ENCODE measurements around the gene PALS1.
"Not testable (repeated sequence)": the region's sequence is repeated elsewhere in the genome, so short reads cannot be mapped to it uniquely, and the experiment has no call there.

PALS1 gene

GRCh38 chr14:67257906-67258305 is 16.7 kb downstream of the PALS1 start:
- no peak for DNase-seq (ENCODE audit: low read depth in 1 of 2, low spot score in 1 of 2)

- DNase-seq (ENCODE audit: low read depth in 1 of 2, low spot score in 1 of 2), result no peak
Observed at GRCh38 chr14:67260965-67261364, 19.7 kb downstream of the PALS1 start.

- DNase-seq (ENCODE audit: low read depth in 1 of 2, low spot score in 1 of 2), result no peak
Observed at GRCh38 chr14:67263499-67264149, 22.4 kb downstream of the PALS1 start.

GRCh38 chr14:67265131-67265530 is 23.9 kb downstream of the PALS1 start:
- no peak for DNase-seq (ENCODE audit: low read depth in 1 of 2, low spot score in 1 of 2)

- DNase-seq (ENCODE audit: low read depth in 1 of 2, low spot score in 1 of 2), result no peak
Observed at GRCh38 chr14:67267576-67268328, 26.5 kb downstream of the PALS1 start.

GRCh38 chr14:67268426-67269150 is 27.4 kb downstream of the PALS1 start:
- no peak for DNase-seq (ENCODE audit: low read depth in 1 of 2, low spot score in 1 of 2)

- no peak for DNase-seq (ENCODE audit: low read depth in 1 of 2, low spot score in 1 of 2)
Observed at GRCh38 chr14:67269298-67270060, 28.2 kb downstream of the PALS1 start.

GRCh38 chr14:67270145-67270753 is 29.0 kb downstream of the PALS1 start:
- DNase-seq (ENCODE audit: low read depth in 1 of 2, low spot score in 1 of 2), result no peak

GRCh38 chr14:67270933-67271332 is 29.7 kb downstream of the PALS1 start:
- no peak for DNase-seq (ENCODE audit: low read depth in 1 of 2, low spot score in 1 of 2)

GRCh38 chr14:67273281-67273680 is 32.0 kb downstream of the PALS1 start:
- not testable (repeated sequence) for DNase-seq (ENCODE audit: low read depth in 1 of 2, low spot score in 1 of 2)

GRCh38 chr14:67276131-67276530 is 34.9 kb downstream of the PALS1 start:
- no peak for DNase-seq (ENCODE audit: low read depth in 1 of 2, low spot score in 1 of 2)

GRCh38 chr14:67280506-67280905 is 39.3 kb downstream of the PALS1 start:
- no peak for DNase-seq (ENCODE audit: low read depth in 1 of 2, low spot score in 1 of 2)

GRCh38 chr14:67285876-67286452 is 44.7 kb downstream of the PALS1 start:
- DNase-seq (ENCODE audit: low read depth in 1 of 2, low spot score in 1 of 2), result no peak

Data from stimulated activated CD4-positive, alpha-beta T cell treated with anti-CD3 and anti-CD28 coated beads, Interleukin-15, amount 100 ng/mL, for 1 hour (primary cell).